GM18508 (cell line): ENCODE data around the gene SNX11.
"Not testable (repeated sequence)": the region's sequence is repeated elsewhere in the genome, so short reads cannot be mapped to it uniquely, and the experiment has no call there.

Experiments
- ATAC-seq: cut with Tn5 transposase; IDR thresholded peaks from one replicate; pipeline ENCODE4 v1.9.1; 2021; ENCODE audit warnings: moderate number of reproducible peaks; ENCODE audit not compliant: insufficient read depth, unreplicated experiment

SNX11 gene, protein sequence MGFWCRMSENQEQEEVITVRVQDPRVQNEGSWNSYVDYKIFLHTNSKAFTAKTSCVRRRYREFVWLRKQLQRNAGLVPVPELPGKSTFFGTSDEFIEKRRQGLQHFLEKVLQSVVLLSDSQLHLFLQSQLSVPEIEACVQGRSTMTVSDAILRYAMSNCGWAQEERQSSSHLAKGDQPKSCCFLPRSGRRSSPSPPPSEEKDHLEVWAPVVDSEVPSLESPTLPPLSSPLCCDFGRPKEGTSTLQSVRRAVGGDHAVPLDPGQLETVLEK

GRCh38 chr17:48107137-48108055, at the start of gene SNX11:
Gene SNX11 (plus strand): TSS chr17:48107766. CDS start chr17:48112044, 4,278 bp downstream.
- ATAC-seq, result peak; percentile 46

DNA sequence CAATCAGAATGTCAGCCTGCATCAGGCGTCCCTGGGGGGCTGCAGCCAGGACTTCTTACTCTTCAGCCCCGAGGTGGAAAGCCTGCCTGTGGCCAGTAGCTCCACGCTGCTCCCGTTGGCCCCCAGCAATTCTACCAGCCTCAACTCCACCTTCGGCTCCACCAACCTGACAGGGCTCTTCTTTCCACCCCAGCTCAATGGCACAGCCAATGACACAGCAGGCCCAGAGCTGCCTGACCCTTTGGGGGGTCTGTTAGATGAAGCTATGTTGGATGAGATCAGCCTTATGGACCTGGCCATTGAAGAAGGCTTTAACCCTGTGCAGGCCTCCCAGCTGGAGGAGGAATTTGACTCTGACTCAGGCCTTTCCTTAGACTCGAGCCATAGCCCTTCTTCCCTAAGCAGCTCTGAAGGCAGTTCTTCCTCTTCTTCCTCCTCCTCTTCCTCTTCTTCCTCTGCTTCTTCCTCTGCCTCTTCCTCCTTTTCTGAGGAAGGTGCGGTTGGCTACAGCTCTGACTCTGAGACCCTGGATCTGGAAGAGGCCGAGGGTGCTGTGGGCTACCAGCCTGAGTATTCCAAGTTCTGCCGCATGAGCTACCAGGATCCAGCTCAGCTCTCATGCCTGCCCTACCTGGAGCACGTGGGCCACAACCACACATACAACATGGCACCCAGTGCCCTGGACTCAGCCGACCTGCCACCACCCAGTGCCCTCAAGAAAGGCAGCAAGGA, 49.0 kb upstream of the SNX11 start:
- no peak for ATAC-seq

- ATAC-seq, result no peak
Measured at GRCh38 chr17:48059125-48059668, 48.4 kb upstream of the SNX11 start.

GRCh38 chr17:48060249-48060648, 47.3 kb upstream of the SNX11 start:
- no peak for ATAC-seq

DNA sequence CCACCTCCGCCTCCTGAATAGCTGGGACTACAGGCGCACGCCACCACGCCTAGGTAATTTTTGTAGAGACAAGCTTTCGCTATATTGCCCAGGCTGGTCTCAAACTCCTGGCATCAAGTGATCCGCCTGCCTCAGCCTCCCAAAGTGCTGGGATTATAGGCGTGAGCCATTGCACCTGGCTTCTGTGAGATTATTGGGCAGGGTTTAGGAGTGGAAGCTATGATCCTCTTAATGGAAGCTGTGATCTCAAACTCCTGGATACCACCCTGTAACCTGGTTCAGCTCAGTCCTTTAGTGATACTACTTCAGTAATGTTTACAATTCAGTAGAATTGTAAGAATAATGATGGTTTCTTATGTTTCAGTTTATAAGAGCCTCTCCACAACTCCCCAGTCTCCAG, 45.3 kb upstream of the SNX11 start:
- ATAC-seq, result no peak

DNA sequence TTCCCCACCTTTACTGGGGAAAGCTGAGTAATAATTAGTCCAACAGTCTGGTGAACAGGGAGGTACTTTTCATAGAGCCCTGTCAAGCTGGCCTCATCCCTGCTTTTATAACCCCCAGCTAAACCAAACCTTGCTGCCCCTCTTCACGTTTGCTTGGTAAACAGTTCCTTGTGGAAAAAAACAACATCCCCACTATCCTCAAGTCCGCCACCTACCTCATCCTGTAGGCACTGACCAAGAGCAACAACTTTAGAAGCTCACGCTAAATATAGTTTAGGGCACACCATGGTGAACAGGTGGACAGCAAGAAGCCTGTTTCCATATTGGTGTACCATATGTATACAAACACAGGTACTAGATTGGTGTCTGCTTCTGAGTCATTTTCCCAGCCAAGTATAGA, 42.9 kb upstream of the SNX11 start:
- no peak for ATAC-seq

DNA sequence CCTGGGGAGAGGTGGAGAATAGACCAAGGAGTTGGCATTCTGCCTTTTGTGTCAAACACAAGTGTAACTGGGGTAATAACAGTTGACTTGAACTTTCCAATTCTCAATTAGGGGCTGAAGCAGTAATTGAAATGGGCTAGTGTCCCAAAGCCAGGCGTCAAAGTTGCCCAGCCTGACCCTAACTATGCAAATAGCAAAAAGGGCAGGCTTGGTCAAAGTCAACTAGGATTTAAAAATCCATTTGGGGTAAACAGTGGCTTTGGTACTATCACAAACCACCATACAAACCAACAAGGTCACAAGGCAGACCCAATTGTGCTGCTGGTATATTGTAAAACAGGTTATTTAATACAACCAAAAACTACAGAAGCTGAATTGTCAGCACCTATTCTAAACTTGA, 41.4 kb upstream of the SNX11 start:
- no peak for ATAC-seq

GRCh38 chr17:48066656-48067055, 40.9 kb upstream of the SNX11 start:
- no peak for ATAC-seq

DNA sequence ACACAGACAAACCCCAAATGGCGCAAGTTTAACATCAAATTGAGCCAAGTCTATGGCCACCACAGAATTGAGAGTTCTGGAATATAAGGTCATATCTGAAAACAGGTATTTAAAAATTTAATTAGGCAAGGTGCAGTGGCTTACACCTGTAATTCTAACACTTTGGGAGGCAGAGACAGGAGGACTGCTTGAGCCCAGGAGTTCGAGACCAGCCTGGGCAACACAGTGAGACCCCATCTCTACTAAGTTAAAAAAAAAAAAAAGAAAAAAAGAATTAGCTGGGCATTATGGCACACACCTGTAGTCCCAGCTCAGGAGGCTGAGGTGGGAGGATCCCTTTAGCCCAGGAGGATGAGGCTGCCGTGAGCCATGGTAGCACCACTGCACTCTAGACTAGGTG, 40.3 kb upstream of the SNX11 start:
- ATAC-seq, result no peak

- not testable (repeated sequence) for ATAC-seq
Measured at GRCh38 chr17:48067808-48068207, 39.8 kb upstream of the SNX11 start.

DNA sequence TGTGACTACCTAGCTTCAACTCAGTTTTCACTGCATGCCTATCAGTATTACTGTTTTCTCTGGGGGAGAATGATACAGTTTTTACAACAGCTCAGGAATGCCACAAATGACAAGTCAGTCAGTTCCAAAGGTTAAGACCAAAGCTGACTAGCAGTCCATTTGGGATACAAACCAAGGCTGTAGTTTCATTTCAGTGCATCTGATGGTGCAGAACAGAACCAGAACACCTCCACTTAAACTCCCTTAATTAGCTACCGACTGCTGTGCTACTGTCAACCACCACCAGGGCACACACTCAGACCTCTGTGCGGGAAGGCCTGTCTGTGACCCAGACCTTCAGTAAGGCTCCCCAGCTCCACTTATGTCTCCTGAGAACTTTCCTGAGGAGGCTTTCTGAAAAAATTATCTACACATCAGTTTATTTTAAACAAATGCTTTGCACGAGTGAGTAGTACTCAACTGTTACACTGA, 39.0 kb upstream of the SNX11 start:
- no peak for ATAC-seq

DNA sequence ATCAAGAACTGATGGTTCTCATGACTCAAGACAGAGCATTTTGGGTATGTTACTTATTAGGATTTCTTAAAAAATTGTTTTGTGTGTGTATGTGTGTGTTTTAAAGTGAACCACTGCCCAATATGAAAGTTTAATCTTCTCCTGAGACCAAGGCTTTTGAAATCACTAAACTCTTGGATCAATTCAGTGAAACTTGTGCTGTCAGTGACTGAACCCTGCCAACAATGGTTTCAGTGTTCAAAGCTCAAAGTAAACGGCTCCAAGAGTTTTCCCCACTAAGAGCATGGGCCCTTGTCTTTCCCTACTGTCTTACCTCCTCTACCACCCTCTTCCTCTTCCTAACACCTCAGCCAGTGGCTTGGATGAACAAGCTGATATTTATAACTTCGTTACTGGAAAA, 37.4 kb upstream of the SNX11 start:
- ATAC-seq, result no peak

DNA sequence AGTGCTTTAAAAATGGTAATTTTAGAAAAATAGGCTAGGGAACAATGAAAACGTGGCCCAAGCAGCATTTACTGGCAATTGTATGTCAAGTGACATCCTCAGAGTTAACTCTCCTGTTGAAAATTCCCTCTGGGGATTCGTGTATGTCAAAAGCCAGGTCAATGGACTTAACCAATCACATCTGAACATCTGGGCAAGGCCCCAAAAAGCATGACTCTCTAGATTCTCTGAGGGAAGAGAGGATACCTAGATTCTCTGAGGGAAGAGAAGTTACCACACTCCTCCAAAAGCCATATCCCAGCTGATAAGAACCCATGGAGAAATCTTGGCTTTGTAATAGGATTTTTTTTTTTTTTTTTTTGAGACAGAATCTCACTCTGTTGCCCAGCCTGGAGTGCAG, 35.9 kb upstream of the SNX11 start:
- no peak for ATAC-seq

GRCh38 chr17:48072811-48073210, 34.8 kb upstream of the SNX11 start:
- not testable (repeated sequence) for ATAC-seq

DNA sequence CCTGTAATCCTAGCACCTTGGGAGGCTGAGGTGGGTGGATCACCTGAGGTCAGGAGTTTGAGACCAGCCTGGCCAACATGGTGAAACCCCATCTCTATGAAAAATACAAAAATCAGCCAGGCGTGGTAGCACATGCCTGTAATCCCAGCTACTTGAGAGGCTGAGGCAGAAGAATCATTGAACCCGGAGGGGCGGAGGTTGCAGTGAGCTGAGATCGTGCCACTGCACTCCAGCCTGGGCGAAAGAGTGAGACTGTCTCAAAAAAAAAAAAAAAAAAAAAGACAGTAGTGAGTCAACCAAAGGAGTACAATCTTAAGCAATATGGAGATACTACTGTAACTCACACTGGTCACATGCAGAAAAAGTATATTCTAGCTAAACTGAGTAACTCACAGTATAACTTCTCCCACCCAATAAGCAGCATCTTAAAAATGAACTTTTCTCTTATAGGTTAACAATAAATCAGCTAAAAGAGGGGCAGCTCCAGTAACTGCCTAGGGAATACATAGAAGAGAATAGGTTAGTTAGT, 33.9 kb upstream of the SNX11 start:
- not testable (repeated sequence) for ATAC-seq

GRCh38 chr17:48074322-48075081, 33.1 kb upstream of the SNX11 start:
- no peak for ATAC-seq

- not testable (repeated sequence) for ATAC-seq
Measured at GRCh38 chr17:48077152-48077551, 30.4 kb upstream of the SNX11 start.

- no peak for ATAC-seq
Measured at GRCh38 chr17:48081858-48082257, 25.7 kb upstream of the SNX11 start.

- ATAC-seq, result no peak
Measured at GRCh38 chr17:48084932-48085331, 22.6 kb upstream of the SNX11 start.
